T-helper 1 cell treated with Interleukin-12 subunit alpha and Interleukin-12 subunit beta and Interleukin-4 antibody, amounts not matched to agents 30 ng/mL and 1 ng/mL, for 36 hours (primary cell): Measurements from ENCODE around the gene ROBO2. TPM values are rescaled to one million over a fixed set of nuclear protein-coding genes. Genes with fewer than 3 reads are reported as not detected.

ENCODE experiments used
- intact Hi-C: fragments of 100-400 bp; cut with micrococcal nuclease; formaldehyde crosslinking; loops from one replicate; pipeline ENCODE4 v1.15.1; 2024
- total RNA-seq: library from RNA; stranded (reverse); gene quantifications from 2 replicates; pipeline ENCODE4 v1.2.3, GENCODE V29; 2022

ROBO2 gene
- total RNA-seq, 1 donor from 2014 or later = not detected

GRCh38 chr3:77052733-77053670, 13.1 kb downstream of the ROBO2 start:
- intact Hi-C loops = no loop called here

GRCh38 chr3:77053795-77054194, 13.9 kb downstream of the ROBO2 start:
- intact Hi-C loops = no loop called here

DNA sequence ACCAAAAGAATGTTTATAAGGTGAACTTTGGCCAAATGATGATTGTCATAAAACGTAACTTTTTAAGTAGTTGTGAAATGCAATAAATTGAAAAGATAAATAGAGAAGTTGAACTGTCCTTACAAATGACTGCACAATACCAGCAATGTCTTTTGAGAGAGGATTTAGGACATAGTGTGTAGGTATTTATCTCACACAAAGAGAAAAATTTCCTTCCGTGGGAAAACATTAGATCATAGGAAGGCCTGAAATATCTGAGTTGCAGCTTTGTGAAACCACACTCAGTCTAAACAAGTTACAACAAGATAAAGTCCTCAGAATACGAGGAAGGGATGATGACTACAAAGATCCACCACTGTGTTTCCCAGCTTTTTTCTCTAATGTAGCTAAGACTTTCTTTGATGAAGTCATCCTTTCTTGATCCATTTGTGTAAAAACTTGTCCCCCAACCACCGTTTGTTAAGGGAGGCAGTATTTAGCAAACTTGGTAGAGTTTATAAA, 16.0 kb downstream of the ROBO2 start:
- intact Hi-C loops = no loop called here

- intact Hi-C loops = no loop called here
Observed at GRCh38 chr3:77059354-77059753, 19.5 kb downstream of the ROBO2 start.

DNA sequence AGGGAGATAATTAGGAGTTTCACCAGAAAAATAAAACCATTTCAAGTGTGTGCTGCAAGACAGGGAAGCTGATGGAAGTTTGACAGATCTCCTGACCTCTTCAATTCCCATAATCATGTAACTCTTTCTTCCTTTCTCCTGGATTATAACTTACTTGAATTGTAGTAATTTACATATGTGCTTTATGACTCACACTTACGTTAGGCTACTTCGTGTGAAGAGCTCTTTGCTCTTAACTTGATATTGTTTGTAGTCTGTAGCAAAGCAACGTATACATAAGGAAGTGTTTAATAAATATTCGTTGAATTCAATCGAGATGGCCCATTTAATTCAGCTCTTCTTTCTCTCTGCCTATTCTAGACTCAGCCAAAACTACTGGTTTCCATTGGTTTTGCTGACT, 23.5 kb downstream of the ROBO2 start:
- intact Hi-C loops = no loop called here

- intact Hi-C loops = no loop called here
Observed at GRCh38 chr3:77065750-77066149, 25.9 kb downstream of the ROBO2 start.

DNA sequence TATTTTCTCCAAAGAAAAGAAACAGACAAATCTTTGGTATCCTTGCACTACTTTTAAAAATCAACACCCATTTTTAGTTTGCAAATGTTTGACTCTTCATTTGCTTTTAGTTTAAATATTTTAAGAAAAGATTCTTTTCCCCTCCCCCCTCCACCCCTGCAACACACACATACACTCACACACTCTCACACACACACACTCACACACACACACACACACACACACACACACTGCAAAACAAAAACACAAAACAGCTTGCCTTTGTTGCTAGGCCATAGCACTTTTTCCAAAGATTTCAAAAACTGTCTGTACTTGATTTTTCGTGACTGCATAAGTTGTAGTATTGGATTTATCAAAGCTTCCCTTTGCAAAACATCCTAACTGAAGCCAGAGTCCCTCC, 26.9 kb downstream of the ROBO2 start:
- intact Hi-C loops = no loop called here

GRCh38 chr3:77068808-77069207, 28.9 kb downstream of the ROBO2 start:
- intact Hi-C loops = no loop called here

DNA sequence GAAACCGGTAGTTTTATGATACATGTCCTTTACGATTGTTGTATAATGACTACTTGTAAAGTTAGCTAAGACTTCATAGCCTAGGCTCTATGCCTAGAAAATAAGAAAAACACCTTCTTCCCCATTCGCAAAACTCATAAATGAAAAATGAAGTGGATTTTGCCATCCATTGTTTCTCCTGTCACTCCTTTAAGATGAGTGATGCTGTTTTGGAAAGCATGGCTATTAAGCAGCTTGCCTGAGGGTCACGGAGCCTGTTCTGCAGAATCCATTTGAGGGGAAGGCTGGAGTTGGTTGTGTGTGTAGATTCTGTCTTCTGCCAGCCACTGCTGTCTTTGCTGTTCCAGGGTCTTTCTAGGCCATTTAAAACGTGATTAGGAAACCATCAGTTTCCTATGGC, 31.5 kb downstream of the ROBO2 start:
- intact Hi-C loops = no loop called here

GRCh38 chr3:77071809-77072208, 31.9 kb downstream of the ROBO2 start:
- intact Hi-C loops = no loop called here

- intact Hi-C loops = no loop called here
Observed at GRCh38 chr3:77072232-77072631, 32.3 kb downstream of the ROBO2 start.

GRCh38 chr3:77078279-77078678, 38.4 kb downstream of the ROBO2 start:
- intact Hi-C loops = no loop called here

DNA sequence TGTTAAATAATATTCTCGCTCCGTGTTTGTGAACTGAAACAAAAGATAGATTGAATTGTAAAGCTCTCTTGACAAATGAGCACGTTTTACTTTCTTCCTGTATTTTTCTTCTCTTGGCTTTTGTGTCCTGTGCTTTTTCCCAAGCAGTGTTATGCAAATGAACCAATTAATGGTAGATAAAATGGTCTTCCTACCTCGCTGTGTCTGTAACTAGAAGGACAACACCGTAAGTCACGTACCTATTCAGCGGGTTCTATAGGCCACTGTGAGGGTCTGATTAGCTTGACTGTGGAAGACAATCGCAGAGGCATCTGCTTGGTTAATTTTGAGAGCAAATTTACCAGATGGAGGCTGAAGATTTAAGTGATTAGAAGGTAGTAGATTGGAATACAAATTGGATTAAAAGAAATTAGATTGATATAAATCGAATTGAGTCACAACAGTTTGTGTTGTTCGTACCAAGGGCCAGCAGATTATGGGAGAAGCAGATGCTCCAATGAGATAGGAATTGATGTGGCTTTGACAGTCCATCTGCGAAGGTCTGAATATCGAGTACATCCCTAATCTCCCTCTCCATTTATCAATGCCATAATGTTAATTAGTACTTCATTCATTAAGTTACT, 40.2 kb downstream of the ROBO2 start:
- intact Hi-C loops = no loop called here

- intact Hi-C loops = no loop called here
Observed at GRCh38 chr3:77081240-77081661, 41.4 kb downstream of the ROBO2 start.

DNA sequence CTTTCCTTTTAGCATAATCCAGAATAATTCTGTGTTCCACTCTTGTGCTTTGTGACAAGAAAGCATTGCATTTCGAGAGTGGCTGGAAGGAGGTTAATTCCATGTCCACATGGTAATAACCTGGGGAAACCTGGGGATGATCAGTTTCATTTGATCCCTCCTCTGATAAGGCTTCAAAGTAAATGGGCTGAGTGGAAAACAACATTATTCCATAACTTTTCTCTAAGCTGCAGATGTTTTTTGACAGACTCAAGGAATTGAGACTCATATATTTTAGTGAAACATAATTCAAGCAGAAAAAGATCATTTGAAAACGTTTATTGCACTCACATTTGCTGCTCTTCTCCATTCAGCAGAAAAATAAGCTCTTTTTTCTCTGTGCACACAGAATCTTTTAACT, 44.6 kb downstream of the ROBO2 start:
- intact Hi-C loops = no loop called here

DNA sequence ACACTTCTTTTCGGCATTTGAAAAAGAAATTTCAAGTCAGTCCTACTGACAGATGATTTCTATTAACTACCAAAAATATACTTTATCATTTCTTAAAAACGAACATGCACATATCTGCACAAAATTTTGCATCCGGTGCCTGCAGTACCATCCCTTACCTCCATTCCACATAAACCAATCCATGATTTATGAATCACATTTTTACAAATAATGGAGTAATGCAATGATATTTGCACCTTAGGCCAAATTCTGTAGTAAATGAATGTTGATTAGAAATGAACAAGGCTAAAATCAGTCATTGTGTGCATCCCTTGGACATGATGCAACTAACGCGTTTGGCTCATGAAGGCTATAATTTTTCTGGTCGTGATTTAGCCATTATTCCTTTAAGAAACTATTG, 46.5 kb downstream of the ROBO2 start:
- intact Hi-C loops = no loop called here

GRCh38 chr3:77091809-77092208, 51.9 kb downstream of the ROBO2 start:
- intact Hi-C loops = no loop called here

DNA sequence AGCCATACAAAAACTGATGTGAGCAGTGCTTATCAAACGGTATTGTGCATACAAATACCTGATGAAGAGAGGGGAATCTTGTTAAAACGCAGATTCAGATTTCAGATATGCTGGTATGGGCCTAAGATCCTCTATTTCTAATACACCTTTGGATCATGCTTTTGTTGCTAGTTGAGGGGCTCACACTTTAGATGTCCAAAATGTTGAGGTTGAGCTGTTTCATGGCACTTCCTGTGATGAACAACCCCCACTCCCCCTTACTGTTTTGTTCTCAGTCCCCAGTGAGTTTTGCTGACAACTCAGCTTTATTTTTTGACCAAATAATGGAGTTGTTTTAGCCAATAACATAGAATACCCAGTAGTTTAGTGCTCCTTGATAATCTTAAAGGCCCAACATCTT, 53.2 kb downstream of the ROBO2 start:
- intact Hi-C loops = no loop called here

DNA sequence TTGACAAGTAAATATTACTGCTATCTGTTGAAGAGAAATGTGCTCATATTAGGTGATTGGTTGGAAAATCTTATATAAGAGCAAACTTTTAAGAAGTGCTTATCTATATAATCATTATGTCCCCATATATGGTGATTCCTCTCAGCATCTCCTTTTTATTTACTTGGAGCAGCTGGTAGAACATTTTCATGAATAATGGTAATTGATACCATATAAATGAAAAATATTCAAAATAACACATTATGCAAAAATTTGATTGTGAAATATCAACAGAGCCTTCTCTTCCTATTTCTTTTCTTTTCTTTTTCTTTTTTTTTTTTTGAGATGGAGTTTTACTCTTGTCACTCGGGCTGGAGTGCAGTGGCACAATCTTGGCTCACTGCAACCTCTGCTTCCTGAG, 56.2 kb downstream of the ROBO2 start:
- intact Hi-C loops = no loop called here

DNA sequence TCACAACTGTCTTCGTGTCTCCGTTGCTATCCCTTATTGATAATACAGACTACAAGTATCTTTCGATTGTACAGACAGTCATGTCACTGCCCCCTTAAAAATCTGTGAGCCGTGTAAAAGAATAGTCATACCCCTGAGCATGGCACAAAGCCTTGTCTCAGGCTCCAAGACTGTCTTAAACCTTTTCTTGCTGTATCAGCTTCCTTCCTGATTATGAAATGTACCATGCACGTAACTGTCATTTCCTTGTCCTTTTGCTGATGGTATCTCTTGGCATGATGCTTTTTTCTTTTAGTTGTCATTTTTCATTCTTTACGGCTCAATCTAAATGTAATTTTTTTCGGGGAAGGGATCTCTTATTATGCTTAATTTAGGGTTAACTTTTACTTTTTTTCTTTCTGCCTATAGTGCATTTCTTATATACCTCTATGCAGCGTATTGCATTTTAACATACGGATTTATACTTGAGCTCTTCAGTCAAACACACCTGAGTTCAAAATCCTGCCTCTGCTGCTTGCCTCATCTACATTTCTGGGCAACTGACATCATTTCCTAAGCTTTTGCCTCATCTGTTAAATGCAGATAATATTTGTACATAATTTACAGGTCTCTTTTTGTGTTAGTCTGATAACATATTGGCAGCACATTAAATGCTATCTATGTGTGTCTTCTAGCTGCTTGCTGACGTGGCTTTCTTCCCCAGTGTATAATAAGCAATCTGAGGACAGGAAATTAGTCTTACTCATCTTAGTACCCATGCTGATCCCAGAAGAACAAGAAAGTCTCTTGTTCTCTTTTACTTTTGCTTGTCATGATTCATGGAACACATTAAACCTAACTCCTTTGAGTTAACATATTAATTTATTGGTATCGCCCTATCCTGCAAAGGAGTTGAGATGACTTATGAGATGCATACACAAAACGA, 57.3 kb downstream of the ROBO2 start:
- intact Hi-C loops = no loop called here

DNA sequence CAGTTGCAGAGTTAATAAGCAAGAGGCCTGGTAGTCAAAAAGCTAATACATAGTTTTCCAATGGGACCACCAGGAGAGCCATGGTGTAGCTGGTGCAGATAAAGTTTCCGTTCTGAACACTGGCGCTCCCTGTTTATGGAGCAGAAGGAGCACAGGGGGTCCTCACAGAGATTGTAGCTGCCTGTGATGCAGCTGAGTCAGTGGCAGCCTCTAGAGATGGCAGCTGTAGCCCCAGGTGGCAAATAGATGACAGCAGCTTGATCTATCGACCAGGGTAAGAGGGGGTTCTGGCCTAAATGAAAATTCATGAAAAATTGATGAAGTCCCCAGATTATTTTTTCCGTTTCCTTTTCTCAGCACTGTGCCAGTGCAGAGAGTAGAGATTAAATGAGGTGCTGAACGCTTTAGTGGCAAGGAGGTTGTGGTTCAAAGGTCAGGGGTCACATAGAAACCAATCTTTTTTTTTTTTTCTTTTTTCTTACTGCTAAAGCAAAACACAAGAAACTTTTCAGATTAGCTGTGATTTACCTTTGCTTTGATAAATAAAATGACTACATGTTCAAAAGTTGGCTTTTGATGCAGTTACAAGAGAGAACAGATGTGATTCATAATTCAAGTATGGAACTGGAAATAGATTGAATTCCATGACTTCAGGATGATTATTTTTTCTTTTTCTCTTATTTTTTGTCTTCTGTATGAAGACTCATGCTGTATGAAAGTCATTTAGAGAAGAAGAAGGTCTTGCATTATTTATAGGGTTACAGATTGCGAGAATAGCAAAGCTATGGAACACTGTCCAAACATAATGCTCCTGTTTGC, 63.3 kb downstream of the ROBO2 start:
- intact Hi-C loops = no loop called here
